ENCODE results near the gene BLCAP.

BLCAP gene

DNA sequence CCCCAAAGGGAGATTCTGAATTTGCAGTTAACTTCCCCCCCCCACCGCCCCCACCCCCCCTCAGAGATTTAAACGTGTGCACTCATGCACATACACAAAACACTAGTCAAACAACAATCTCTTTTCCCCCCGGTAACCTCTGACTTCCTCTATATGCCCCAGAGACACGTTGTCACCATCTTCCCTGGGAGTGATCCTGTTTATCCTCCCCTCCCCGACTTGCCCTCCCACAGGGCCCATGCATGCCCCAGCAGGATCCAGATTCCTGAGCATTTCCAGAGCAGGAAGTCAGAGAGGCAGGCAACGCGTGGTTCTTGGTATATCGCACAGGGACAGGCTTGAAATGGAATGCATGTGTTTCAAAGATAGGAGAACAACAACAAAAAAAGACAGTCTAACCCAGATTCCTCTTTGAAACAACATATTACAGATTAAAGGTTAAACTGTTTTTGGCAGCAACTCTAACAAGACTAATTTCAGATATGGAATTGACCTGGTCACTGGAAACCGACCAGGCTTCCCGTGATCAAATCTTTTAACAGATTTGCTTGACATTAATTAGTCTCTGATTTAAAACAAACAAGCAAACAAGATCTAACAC, 1.3 kb downstream of the BLCAP start:
- Histone ChIP-seq H3K4me1 (ENCODE audit: control extremely low read depth in 1 of 4, control insufficient read depth in 4 of 4, insufficient read depth in 4 of 4, low read length in 3 of 4) (peaks cover 9 to 41% (median 35%) of the 10 kb centered on the region in 4 experiments), H3K36me3 (ENCODE audit: control insufficient read depth in 4 of 4, insufficient read depth in 4 of 4, low read length in 3 of 4) (peaks cover 0 to 8% (median 0%) of the 10 kb centered on the region in 4 experiments), H3K4me3 (ENCODE audit: control insufficient read depth in 1 of 7, extremely low read depth in 1 of 7, insufficient read depth in 4 of 7, low read depth in 2 of 7, low read length in 6 of 7) (peak overlapping the region in 6 of 7 experiments; percentile 75 to 97 (median 94)), H3K27ac (ENCODE audit: insufficient read depth in 1 of 2, low read depth in 1 of 2, low read length in 2 of 2, poor library complexity in 1 of 2, severe bottlenecking in 2 of 2) (no peak overlapping the region), H3K27me3 (replicated peaks in 2 of 5; ENCODE audit: control insufficient read depth in 4 of 5, insufficient read depth in 5 of 5, low read length in 4 of 5) (peaks cover 0 to 3% (median 0%) of the 10 kb centered on the region in 5 experiments), H3K9me3 (ENCODE audit: control extremely low read depth in 1 of 5, control insufficient read depth in 4 of 5, insufficient read depth in 2 of 5, low read depth in 1 of 5, low read length in 4 of 5) (no peaks in the 10 kb centered on the region)
- POLR2A ChIA-PET, result interaction anchor here (0.6 kb wide), 1 partner anchor 16 kb away, joined by 3 read pairs; no protein-coding TSS in a partner anchor
- WGBS (ENCODE audit: insufficient coverage), result 0% methylated on average over 4 of the region's 10 CpGs
- peak in 2 of 3 donors; percentile 64 to 78 for DNase-seq
- CTCF ChIA-PET, result interaction anchor here (1.9 kb wide), 1 partner anchor 256 kb away, joined by 4 read pairs; no protein-coding TSS in a partner anchor

DNA sequence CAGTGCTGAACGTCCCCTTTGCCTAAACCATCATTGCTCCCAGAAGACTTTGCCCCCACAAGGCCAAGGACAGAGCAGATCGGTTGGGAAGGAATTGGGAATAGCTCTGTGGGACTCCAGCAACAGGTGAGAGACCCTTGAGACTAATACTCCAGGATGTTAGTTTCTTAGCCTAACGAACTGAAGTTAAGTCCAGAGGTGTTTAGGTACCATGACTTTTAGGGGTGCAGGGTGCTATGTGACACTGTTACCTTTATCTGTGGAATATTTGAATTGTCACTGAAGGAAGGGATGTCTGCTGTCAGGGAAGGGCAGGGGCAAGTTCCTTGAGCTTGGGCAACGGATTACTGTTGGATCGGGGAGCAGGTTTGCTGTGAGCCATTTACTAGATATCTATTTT, 1.9 kb downstream of the BLCAP start:
- POLR2A ChIA-PET, result no interaction called here
- Histone ChIP-seq H3K4me1 (ENCODE audit: control extremely low read depth in 1 of 4, control insufficient read depth in 4 of 4, insufficient read depth in 4 of 4, low read length in 3 of 4) (peaks cover 9 to 41% (median 36%) of the 10 kb centered on the region in 4 experiments), H3K4me3 (ENCODE audit: control insufficient read depth in 1 of 7, extremely low read depth in 1 of 7, insufficient read depth in 4 of 7, low read depth in 2 of 7, low read length in 6 of 7) (peak overlapping the region in 3 of 7 experiments; percentile 95 to 97 (median 96)), H3K27ac (ENCODE audit: insufficient read depth in 1 of 2, low read depth in 1 of 2, low read length in 2 of 2, poor library complexity in 1 of 2, severe bottlenecking in 2 of 2) (no peak overlapping the region), H3K27me3 (replicated peaks in 2 of 5; ENCODE audit: control insufficient read depth in 4 of 5, insufficient read depth in 5 of 5, low read length in 4 of 5) (peaks cover 0 to 3% (median 0%) of the 10 kb centered on the region in 5 experiments), H3K36me3 (ENCODE audit: control insufficient read depth in 4 of 4, insufficient read depth in 4 of 4, low read length in 3 of 4) (peaks cover 0 to 13% (median 0%) of the 10 kb centered on the region in 4 experiments), H3K9me3 (ENCODE audit: control extremely low read depth in 1 of 5, control insufficient read depth in 4 of 5, insufficient read depth in 2 of 5, low read depth in 1 of 5, low read length in 4 of 5) (peaks cover 0 to 3% (median 0%) of the 10 kb centered on the region in 5 experiments)
- WGBS (ENCODE audit: insufficient coverage), result 100% methylated on average over 2 of the region's 5 CpGs
- CTCF ChIA-PET, result interaction anchor here (1.9 kb wide), 1 partner anchor 255 kb away, joined by 4 read pairs; no protein-coding TSS in a partner anchor
- no peak for DNase-seq

DNA sequence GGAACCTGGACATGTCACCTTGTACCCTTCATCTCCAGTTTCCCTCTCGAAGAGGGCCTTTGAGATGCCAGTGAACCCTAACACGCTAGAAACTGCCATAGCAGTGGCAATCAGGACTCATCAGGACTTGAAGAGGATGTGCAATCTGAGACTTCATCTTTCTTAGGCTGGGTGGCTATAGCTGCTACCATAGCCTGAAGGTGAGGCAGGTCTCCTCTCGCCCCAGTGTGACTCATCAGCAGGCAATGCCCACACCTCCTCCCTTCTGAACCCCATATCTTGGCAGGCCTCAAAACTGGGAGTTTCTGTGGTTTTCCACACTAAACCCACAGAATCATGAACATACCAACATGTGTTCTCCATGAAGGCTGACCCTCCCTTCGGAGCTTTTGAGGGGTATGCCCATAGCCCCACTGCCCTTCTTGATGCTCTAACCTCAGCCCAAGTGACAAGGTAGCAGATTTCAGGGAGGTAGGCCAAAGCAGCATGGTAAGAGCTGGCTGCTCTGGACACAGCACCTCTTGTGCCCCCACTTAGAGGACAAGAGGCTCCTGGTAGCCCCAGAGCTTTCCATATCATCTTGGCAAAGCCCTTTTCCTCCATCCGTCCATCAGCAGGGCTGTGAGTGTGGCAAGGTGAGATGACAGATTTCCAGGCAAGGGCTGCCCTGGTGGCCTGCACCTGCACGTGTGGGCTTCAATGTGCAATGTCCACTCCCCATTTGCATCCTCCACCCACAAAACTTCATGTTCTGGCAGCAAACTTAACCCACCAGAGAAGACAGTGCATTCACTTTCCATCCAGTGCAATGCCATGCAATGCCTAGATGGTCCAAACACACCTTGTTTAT, 2.6 kb downstream of the BLCAP start:
- no peak overlapping the region for H3K27ac ChIP-seq (ENCODE audit: insufficient read depth in 1 of 2, low read depth in 1 of 2, low read length in 2 of 2, poor library complexity in 1 of 2, severe bottlenecking in 2 of 2)
- H3K9me3 ChIP-seq (ENCODE audit: control extremely low read depth in 1 of 5, control insufficient read depth in 4 of 5, insufficient read depth in 2 of 5, low read depth in 1 of 5, low read length in 4 of 5), result peaks cover 0 to 3% (median 0%) of the 10 kb centered on the region in 5 experiments
- 67% methylated on average over 5 of the region's 6 CpGs for WGBS (ENCODE audit: insufficient coverage)
- H3K36me3 ChIP-seq (ENCODE audit: control insufficient read depth in 4 of 4, insufficient read depth in 4 of 4, low read length in 3 of 4), result peaks cover 0 to 13% (median 0%) of the 10 kb centered on the region in 4 experiments
- peaks cover 9 to 42% (median 36%) of the 10 kb centered on the region in 4 experiments for H3K4me1 ChIP-seq (ENCODE audit: control extremely low read depth in 1 of 4, control insufficient read depth in 4 of 4, insufficient read depth in 4 of 4, low read length in 3 of 4)
- CTCF ChIA-PET, result interaction anchor here (1.4 to 1.9 kb wide), 2 partner anchors 10 to 254 kb away, joined by 3 to 4 read pairs; no protein-coding TSS in a partner anchor
- DNase-seq, result peak in 2 of 3 donors; percentile 59 to 69
- POLR2A ChIA-PET, result no interaction called here
- peaks cover 0 to 3% (median 0%) of the 10 kb centered on the region in 5 experiments for H3K27me3 ChIP-seq (replicated peaks in 2 of 5; ENCODE audit: control insufficient read depth in 4 of 5, insufficient read depth in 5 of 5, low read length in 4 of 5)
- H3K4me3 ChIP-seq (ENCODE audit: control insufficient read depth in 1 of 7, extremely low read depth in 1 of 7, insufficient read depth in 4 of 7, low read depth in 2 of 7, low read length in 6 of 7), result peak overlapping the region in 1 of 7 experiments; percentile 2

- Histone ChIP-seq H3K4me3 (ENCODE audit: control insufficient read depth in 1 of 7, extremely low read depth in 1 of 7, insufficient read depth in 4 of 7, low read depth in 2 of 7, low read length in 6 of 7) (peak overlapping the region in 1 of 7 experiments; percentile 2), H3K4me1 (ENCODE audit: control extremely low read depth in 1 of 4, control insufficient read depth in 4 of 4, insufficient read depth in 4 of 4, low read length in 3 of 4) (peaks cover 9 to 42% (median 36%) of the 10 kb centered on the region in 4 experiments), H3K9me3 (ENCODE audit: control extremely low read depth in 1 of 5, control insufficient read depth in 4 of 5, insufficient read depth in 2 of 5, low read depth in 1 of 5, low read length in 4 of 5) (peaks cover 0 to 3% (median 0%) of the 10 kb centered on the region in 5 experiments), H3K36me3 (ENCODE audit: control insufficient read depth in 4 of 4, insufficient read depth in 4 of 4, low read length in 3 of 4) (peaks cover 0 to 13% (median 0%) of the 10 kb centered on the region in 4 experiments), H3K27ac (ENCODE audit: insufficient read depth in 1 of 2, low read depth in 1 of 2, low read length in 2 of 2, poor library complexity in 1 of 2, severe bottlenecking in 2 of 2) (no peak overlapping the region), H3K27me3 (replicated peaks in 2 of 5; ENCODE audit: control insufficient read depth in 4 of 5, insufficient read depth in 5 of 5, low read length in 4 of 5) (peaks cover 0 to 3% (median 0%) of the 10 kb centered on the region in 5 experiments)
- POLR2A ChIA-PET, result interaction anchor here (0.6 kb wide), 1 partner anchor 25 kb away, joined by 5 read pairs; no protein-coding TSS in a partner anchor
- CTCF ChIA-PET, result interaction anchor here (1.0 to 1.4 kb wide), 2 partner anchors 9 to 11 kb away, joined by 3 to 6 read pairs; no protein-coding TSS in a partner anchor
- 88% methylated on average over 8 of the region's 10 CpGs for WGBS (ENCODE audit: insufficient coverage)
- no peak for DNase-seq
Measured at GRCh38 chr20:37523911-37524700, 3.6 kb downstream of the BLCAP start.

- Histone ChIP-seq H3K4me1 (ENCODE audit: control extremely low read depth in 1 of 4, control insufficient read depth in 4 of 4, insufficient read depth in 4 of 4, low read length in 3 of 4) (peaks cover 9 to 35% (median 32%) of the 10 kb centered on the region in 4 experiments), H3K4me3 (ENCODE audit: control insufficient read depth in 1 of 7, extremely low read depth in 1 of 7, insufficient read depth in 4 of 7, low read depth in 2 of 7, low read length in 6 of 7) (no peak overlapping the region), H3K36me3 (ENCODE audit: control insufficient read depth in 4 of 4, insufficient read depth in 4 of 4, low read length in 3 of 4) (peaks cover 0 to 20% (median 7%) of the 10 kb centered on the region in 4 experiments), H3K9me3 (ENCODE audit: control extremely low read depth in 1 of 5, control insufficient read depth in 4 of 5, insufficient read depth in 2 of 5, low read depth in 1 of 5, low read length in 4 of 5) (peaks cover 0 to 3% (median 0%) of the 10 kb centered on the region in 5 experiments), H3K27ac (ENCODE audit: insufficient read depth in 1 of 2, low read depth in 1 of 2, low read length in 2 of 2, poor library complexity in 1 of 2, severe bottlenecking in 2 of 2) (no peak overlapping the region), H3K27me3 (replicated peaks in 2 of 5; ENCODE audit: control insufficient read depth in 4 of 5, insufficient read depth in 5 of 5, low read length in 4 of 5) (peaks cover 0 to 3% (median 0%) of the 10 kb centered on the region in 5 experiments)
- ChIA-PET CTCF (no interaction called here), POLR2A (no interaction called here)
- WGBS (ENCODE audit: insufficient coverage), result 96% methylated on average over 9 of the region's 13 CpGs
- DNase-seq, result no peak
Measured at GRCh38 chr20:37523012-37523391, 4.7 kb downstream of the BLCAP start.

GRCh38 chr20:37522260-37523011, 5.2 kb downstream of the BLCAP start:
- 97% methylated on average over 33 of the region's 36 CpGs for WGBS (ENCODE audit: insufficient coverage)
- peaks cover 0 to 3% (median 0%) of the 10 kb centered on the region in 5 experiments for H3K27me3 ChIP-seq (replicated peaks in 2 of 5; ENCODE audit: control insufficient read depth in 4 of 5, insufficient read depth in 5 of 5, low read length in 4 of 5)
- no peak overlapping the region for H3K27ac ChIP-seq (ENCODE audit: insufficient read depth in 1 of 2, low read depth in 1 of 2, low read length in 2 of 2, poor library complexity in 1 of 2, severe bottlenecking in 2 of 2)
- ChIA-PET POLR2A (no interaction called here), CTCF (interaction anchor here (1.0 kb wide), 1 partner anchor 11 kb away, joined by 3 read pairs; no protein-coding TSS in a partner anchor)
- H3K4me3 ChIP-seq (ENCODE audit: control insufficient read depth in 1 of 7, extremely low read depth in 1 of 7, insufficient read depth in 4 of 7, low read depth in 2 of 7, low read length in 6 of 7), result no peak overlapping the region
- peaks cover 0 to 3% (median 0%) of the 10 kb centered on the region in 5 experiments for H3K9me3 ChIP-seq (ENCODE audit: control extremely low read depth in 1 of 5, control insufficient read depth in 4 of 5, insufficient read depth in 2 of 5, low read depth in 1 of 5, low read length in 4 of 5)
- peaks cover 0 to 25% (median 11%) of the 10 kb centered on the region in 4 experiments for H3K36me3 ChIP-seq (ENCODE audit: control insufficient read depth in 4 of 4, insufficient read depth in 4 of 4, low read length in 3 of 4)
- peaks cover 9 to 35% (median 30%) of the 10 kb centered on the region in 4 experiments for H3K4me1 ChIP-seq (ENCODE audit: control extremely low read depth in 1 of 4, control insufficient read depth in 4 of 4, insufficient read depth in 4 of 4, low read length in 3 of 4)
- no peak for DNase-seq
